ENCODE data around the gene CDC14A.

DNA sequence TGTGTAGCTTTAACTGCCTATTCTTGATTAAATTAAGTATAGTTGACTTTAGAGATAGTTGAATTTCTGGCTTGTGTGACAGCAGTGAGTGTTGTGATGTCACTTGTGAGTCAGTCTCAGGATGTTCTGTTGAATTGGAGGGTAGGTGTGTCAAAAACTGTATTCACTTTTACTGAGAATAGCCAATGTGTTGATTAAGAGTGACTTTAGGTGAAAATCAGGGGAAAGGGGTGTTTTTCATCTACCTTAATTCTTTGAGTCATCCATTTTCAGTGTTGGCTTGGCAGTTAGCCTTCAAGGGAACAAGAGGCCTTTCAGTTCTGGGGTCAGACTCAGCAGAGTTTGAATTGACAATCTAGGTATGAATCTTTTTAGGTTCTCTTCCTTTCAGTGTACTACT lies 75.9 kb downstream of the CDC14A start:
- TF ChIP-seq, protein P1, sequence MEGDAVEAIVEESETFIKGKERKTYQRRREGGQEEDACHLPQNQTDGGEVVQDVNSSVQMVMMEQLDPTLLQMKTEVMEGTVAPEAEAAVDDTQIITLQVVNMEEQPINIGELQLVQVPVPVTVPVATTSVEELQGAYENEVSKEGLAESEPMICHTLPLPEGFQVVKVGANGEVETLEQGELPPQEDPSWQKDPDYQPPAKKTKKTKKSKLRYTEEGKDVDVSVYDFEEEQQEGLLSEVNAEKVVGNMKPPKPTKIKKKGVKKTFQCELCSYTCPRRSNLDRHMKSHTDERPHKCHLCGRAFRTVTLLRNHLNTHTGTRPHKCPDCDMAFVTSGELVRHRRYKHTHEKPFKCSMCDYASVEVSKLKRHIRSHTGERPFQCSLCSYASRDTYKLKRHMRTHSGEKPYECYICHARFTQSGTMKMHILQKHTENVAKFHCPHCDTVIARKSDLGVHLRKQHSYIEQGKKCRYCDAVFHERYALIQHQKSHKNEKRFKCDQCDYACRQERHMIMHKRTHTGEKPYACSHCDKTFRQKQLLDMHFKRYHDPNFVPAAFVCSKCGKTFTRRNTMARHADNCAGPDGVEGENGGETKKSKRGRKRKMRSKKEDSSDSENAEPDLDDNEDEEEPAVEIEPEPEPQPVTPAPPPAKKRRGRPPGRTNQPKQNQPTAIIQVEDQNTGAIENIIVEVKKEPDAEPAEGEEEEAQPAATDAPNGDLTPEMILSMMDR (IDR thresholded peaks at IDR 0.05; ENCODE audit: insufficient read depth, low read length) = no peak
- no peak for TF ChIP-seq POLR2AphosphoS5 (IDR thresholded peaks at IDR 0.05; ENCODE audit: low read depth)
